Upper lobe of left lung (tissue), 6 donors: ENCODE results near the gene CARD10. TPM values are rescaled to one million over a fixed set of nuclear protein-coding genes. Genes with fewer than 3 reads are reported as not detected.

ENCODE experiments used
- ATAC-seq, 2 donors: fragments of 200-7000 bp; cut with Tn5 transposase; one replicate each; pipeline ENCODE4 v1.9.1; 2022; ENCODE audit warnings: mild to moderate bottlenecking in 2 of 2, moderate library complexity in 2 of 2; ENCODE audit not compliant: low FRiP score in 2 of 2
- DNase-seq, 2 donors: peaks; one replicate each; pipeline ENCODE4 v3.0.0-alpha.2; 2019 to 2020
- H3K27ac ChIP-seq, 4 donors: fragments of 200-600 bp; sonication (generic); one replicate each; pipeline ENCODE4 v1.5.1; 2016 to 2019
- H3K27me3 ChIP-seq, 4 donors: fragments of 200-600 bp; sonication (generic); one replicate each; pipeline ENCODE4 v1.5.1; 2017 to 2019
- H3K36me3 ChIP-seq, 4 donors: fragments of 200-600 bp; sonication (generic); one replicate each; pipeline ENCODE4 v1.5.1; 2016 to 2019
- H3K4me1 ChIP-seq, 4 donors: fragments of 200-600 bp; sonication (generic); one replicate each; pipeline ENCODE4 v1.5.1; 2018 to 2019
- H3K4me3 ChIP-seq, 4 donors: fragments of 200-600 bp; sonication (generic); one replicate each; pipeline ENCODE4 v1.5.1; 2017 to 2019; ENCODE audit warnings: mild to moderate bottlenecking in 2 of 4, moderate library complexity in 1 of 4
- H3K9me3 ChIP-seq, 4 donors: fragments of 200-600 bp; sonication (generic); one replicate each; pipeline ENCODE4 v1.5.1; 2018 to 2019
- EP300 ChIP-seq, 4 donors: sonication (generic); formaldehyde crosslinking; IDR thresholded peaks; one replicate each; pipeline ENCODE4 v1.5.1; 2017; ENCODE audit warnings: antibody characterized with exemption in 4 of 4, control low read depth in 2 of 4
- POLR2A ChIP-seq, 4 donors: fragments of 450-650 bp; IDR thresholded peaks; one replicate each; pipeline ENCODE4 v1.5.1; 2016 to 2017; ENCODE audit warnings: antibody characterized with exemption in 4 of 4, mild to moderate bottlenecking in 2 of 4
- POLR2AphosphoS5 ChIP-seq, 2 donors: sonication (generic); formaldehyde crosslinking; IDR thresholded peaks; one replicate each; pipeline ENCODE4 v1.5.1; 2017; ENCODE audit warnings: antibody characterized with exemption in 2 of 2
- WGBS, 2 donors: methylation state at CpG; one replicate each; pipeline ENCODE4 v1.1.5; 2017 to 2018; 5-methylcytosine and 5-hydroxymethylcytosine counted together
- total RNA-seq, 6 donors: library from RNA; depleted of rRNA in 4 of 6; stranded (reverse); fragments of >200 nt in 4 of 6; gene quantifications; one replicate each; pipeline versions ENCODE4 v1.1.0 to v1.2.1, GENCODE V29; 2016 to 2021
- TF ChIP-seq, protein P1 (sequence below), 6 experiments: fragments of 450-650 bp in 4 of 6; fragments of 200-600 bp in 2 of 6; sonication (generic) in 2 of 6; IDR thresholded peaks; one replicate each; pipeline ENCODE4 v1.5.1; 2016 to 2019; ENCODE audit warnings: antibody characterized with exemption in 6 of 6
- donor health status: DM: no; HTN: no; CAD: no; lungs with moderate emphysema.
- donor health status: DM: no; HTN: yes; CAD: no; lungs with severe emphysema.

Gene CARD10
- total RNA-seq, 6 donors from 2014 or later: 6.2 to 19.8 (median 13.6) TPM

DNA sequence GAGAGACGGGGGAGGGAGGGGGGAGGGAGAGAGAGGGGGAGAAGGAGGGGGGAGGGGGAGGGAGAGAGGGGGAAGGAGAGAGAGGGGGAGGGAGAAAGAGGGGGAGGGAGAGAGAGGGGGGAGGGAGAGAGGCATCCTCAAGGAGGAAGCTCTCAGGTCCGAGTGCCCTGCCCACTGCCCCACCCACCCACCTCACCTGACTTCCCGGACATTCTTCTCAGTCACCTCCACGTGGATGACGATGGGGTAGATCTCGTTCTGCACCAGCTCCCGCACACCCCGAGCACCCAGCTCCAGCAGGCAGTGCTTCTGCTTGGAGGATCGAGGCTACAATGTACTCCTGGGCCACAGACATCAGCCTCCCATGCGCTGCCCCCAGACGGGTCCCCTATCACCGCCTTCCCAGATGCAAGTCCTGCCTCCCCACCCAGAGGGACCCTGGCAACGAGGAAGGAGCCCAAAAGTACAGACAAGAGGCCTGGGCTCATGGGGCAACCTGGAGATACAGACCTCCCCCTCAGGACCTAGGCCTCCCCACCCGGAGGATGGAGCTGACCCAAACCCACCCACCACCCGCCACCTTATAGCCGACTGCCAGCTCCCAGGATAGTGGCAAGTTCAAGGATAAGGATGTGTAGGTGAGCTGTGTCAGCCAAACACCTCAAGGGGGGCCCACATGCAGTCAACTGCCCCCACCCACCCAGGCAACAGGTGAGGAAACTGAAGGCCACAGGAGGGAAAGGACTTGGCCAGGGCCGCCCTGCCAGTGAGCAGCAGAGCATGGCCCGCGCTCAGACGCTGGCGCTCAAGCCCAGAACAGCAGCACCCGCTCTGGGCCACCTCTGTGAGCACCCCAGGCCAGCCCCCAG is 27.4 kb downstream of the CARD10 start:
- no peak for DNase-seq
- Histone ChIP-seq H3K27ac (no peak overlapping the region), H3K9me3 (no peaks in the 10 kb centered on the region), H3K36me3 (peaks cover 0 to 22% (median 0%) of the 10 kb centered on the region in 4 donors), H3K4me1 (peaks cover 3 to 11% (median 6%) of the 10 kb centered on the region in 4 donors), H3K27me3 (no peaks in the 10 kb centered on the region), H3K4me3 (no peak overlapping the region)
- 61 to 72% methylated on average over 8 to 17 of the region's 22 CpGs for WGBS, 2 donors
- ATAC-seq: no peak
- TF ChIP-seq, protein P1, sequence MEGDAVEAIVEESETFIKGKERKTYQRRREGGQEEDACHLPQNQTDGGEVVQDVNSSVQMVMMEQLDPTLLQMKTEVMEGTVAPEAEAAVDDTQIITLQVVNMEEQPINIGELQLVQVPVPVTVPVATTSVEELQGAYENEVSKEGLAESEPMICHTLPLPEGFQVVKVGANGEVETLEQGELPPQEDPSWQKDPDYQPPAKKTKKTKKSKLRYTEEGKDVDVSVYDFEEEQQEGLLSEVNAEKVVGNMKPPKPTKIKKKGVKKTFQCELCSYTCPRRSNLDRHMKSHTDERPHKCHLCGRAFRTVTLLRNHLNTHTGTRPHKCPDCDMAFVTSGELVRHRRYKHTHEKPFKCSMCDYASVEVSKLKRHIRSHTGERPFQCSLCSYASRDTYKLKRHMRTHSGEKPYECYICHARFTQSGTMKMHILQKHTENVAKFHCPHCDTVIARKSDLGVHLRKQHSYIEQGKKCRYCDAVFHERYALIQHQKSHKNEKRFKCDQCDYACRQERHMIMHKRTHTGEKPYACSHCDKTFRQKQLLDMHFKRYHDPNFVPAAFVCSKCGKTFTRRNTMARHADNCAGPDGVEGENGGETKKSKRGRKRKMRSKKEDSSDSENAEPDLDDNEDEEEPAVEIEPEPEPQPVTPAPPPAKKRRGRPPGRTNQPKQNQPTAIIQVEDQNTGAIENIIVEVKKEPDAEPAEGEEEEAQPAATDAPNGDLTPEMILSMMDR (IDR thresholded peaks at IDR 0.05): no peak
- no peak for TF ChIP-seq POLR2A (IDR thresholded peaks at IDR 0.05)
- no peak for TF ChIP-seq EP300 (IDR thresholded peaks at IDR 0.05)
- no peak for TF ChIP-seq POLR2AphosphoS5 (IDR thresholded peaks at IDR 0.05)

DNA sequence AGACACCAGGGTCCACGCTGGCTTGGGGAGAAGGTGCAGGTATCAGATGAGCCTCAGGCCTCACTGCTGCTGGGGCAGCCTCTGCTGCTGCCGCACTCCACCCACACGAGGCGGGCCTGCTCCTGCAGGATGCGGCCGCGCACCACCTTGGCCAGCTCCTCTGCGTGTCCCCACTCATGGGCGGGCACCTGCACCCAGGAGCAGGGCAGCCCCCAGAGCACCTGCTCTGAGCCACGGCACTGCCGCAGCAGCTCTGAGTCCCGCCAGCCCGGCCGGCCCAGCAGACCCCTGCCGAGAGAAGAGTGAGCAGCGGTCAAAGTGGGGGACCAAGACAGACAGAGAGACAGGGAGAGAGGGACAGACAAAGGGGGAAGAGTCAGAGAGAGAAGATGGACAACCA is 28.1 kb downstream of the CARD10 start:
- WGBS, 2 donors: 91% methylated on average over 9 to 16 of the region's 16 CpGs
- peaks cover 0 to 22% (median 0%) of the 10 kb centered on the region in 4 donors for H3K36me3 ChIP-seq
- H3K4me3 ChIP-seq: no peak overlapping the region
- no peaks in the 10 kb centered on the region for H3K27me3 ChIP-seq
- peaks cover 6 to 18% (median 13%) of the 10 kb centered on the region in 4 donors for H3K4me1 ChIP-seq
- no peak overlapping the region for H3K27ac ChIP-seq
- DNase-seq (peak in 1 of 2 donors; percentile 77), ATAC-seq (no peak)
- TF ChIP-seq POLR2AphosphoS5 (IDR thresholded peaks at IDR 0.05): no peak
- TF ChIP-seq POLR2A (IDR thresholded peaks at IDR 0.05): no peak
- no peaks in the 10 kb centered on the region for H3K9me3 ChIP-seq

DNA sequence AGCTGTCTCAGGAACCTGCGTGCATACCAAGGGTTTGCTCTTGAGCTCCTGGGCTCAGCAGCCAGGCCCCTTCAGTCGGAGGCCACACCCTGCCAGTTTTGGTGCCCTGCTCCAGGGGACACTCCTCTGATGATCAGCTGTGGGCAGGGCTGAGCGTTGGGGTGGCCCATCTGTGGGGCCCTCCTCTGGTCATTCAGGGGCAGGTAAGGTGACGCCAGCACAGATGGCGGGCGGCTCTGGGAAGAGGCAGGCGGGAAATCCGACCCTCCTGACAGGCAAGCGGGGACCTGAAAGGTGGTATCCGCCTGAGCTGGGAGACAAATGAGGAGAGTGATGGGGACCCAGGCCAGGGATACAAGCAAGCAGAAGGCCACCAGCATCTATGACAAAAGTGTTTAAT is 29.2 kb downstream of the CARD10 start:
- 95% methylated on average over 7 to 10 of the region's 10 CpGs for WGBS, 2 donors
- DNase-seq (peak in 1 of 2 donors; percentile 62), ATAC-seq (no peak)
- Histone ChIP-seq H3K36me3 (peaks cover 0 to 15% (median 0%) of the 10 kb centered on the region in 4 donors), H3K27ac (no peak overlapping the region), H3K9me3 (no peaks in the 10 kb centered on the region), H3K4me1 (peaks cover 9 to 27% (median 15%) of the 10 kb centered on the region in 4 donors), H3K27me3 (no peaks in the 10 kb centered on the region), H3K4me3 (no peak overlapping the region)
- TF ChIP-seq EP300 (IDR thresholded peaks at IDR 0.05): no peak
- TF ChIP-seq, protein P1 (IDR thresholded peaks at IDR 0.05): no peak
- TF ChIP-seq POLR2AphosphoS5 (IDR thresholded peaks at IDR 0.05): no peak
- no peak for TF ChIP-seq POLR2A (IDR thresholded peaks at IDR 0.05)

DNA sequence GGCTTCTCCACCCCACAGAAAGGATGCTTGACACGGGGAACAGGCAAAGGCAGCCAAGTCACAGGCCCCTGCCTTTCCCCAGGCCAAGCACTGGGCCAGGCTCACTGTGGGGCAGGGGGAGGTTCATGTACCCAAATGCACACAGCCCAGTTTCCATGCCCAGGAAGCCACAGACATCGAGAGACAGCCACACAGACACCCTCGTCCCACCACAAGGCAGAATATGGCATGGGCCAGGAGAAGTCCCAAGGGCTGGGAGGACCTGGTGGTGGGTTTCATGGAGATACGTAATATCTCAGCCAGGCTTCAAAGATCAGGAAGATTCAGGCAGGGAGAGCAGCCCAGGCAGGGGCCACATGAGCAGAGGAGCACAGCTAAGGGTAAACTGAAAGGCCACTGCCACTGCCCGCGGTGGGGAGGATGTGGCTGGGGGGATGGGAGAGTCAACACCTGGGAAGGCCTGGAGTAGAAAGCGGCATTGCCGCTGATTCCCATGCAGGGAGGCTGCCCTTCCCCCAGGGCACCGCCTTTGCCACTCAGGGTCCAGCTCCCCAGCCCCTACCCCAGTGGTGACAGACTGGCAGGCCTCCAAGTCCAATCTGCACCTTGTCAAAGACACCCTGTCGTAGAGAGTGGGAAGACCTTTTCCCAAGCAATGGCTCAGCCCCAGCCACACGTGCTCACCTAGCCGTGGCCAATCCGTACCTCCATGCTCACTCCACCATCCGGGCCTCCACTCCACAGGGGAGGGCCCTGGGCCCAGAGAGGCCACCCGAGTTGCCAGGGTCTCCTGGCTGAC is 30.7 kb downstream of the CARD10 start:
- Histone ChIP-seq H3K36me3 (peaks cover 0 to 15% (median 0%) of the 10 kb centered on the region in 4 donors), H3K27ac (no peak overlapping the region), H3K4me3 (no peak overlapping the region), H3K9me3 (no peaks in the 10 kb centered on the region), H3K4me1 (peaks cover 16 to 38% (median 24%) of the 10 kb centered on the region in 4 donors), H3K27me3 (no peaks in the 10 kb centered on the region)
- TF ChIP-seq, protein P1 (IDR thresholded peaks at IDR 0.05): no peak
- TF ChIP-seq EP300 (IDR thresholded peaks at IDR 0.05) (no peak), POLR2A (IDR thresholded peaks at IDR 0.05) (no peak), POLR2AphosphoS5 (IDR thresholded peaks at IDR 0.05) (no peak)
- no peak for ATAC-seq
- DNase-seq: peak in 1 of 2 donors; percentile 50
- WGBS, 2 donors: 80 to 81% methylated on average over 5 to 15 of the region's 15 CpGs

DNA sequence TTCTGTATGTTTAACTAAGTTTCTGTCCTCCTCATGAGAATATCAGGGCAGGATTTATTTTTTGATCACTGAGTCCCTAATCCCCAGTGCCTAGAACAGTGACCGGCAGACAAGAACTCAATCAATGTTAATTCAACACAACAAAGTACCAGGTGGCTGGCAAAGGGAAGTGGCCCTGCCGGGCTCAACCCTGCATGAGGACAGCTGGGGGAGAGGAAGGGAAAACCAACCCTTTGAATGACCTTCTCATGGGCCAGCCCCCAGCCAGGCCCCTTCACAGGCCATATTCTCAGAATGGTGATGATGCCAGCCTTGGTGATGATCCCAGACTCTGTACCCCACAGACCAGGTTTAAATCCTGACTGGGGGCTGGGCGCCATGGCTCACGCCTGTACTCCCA is 31.6 kb downstream of the CARD10 start:
- H3K4me3 ChIP-seq: no peak overlapping the region

More for the DNA sequence above, 31.6 kb downstream of the CARD10 start:
- DNase-seq (no peak), ATAC-seq (no peak)
- 53 to 77% methylated on average over 2 to 4 of the region's 4 CpGs for WGBS, 2 donors
- TF ChIP-seq, protein P1 (IDR thresholded peaks at IDR 0.05): no peak
- Histone ChIP-seq H3K36me3 (peaks cover 0 to 15% (median 0%) of the 10 kb centered on the region in 4 donors), H3K4me1 (peaks cover 26 to 41% (median 32%) of the 10 kb centered on the region in 4 donors), H3K27me3 (no peaks in the 10 kb centered on the region), H3K9me3 (no peaks in the 10 kb centered on the region), H3K27ac (peak overlapping the region in 1 of 4 donors; percentile 96)
